HG02588 (cell line): Measurements from ENCODE around the gene DCLK1.

Experiments used
- ATAC-seq: cut with Tn5 transposase; IDR thresholded peaks from one replicate; pipeline ENCODE4 v1.9.1; 2021; ENCODE audit warnings: mild to moderate bottlenecking, moderate library complexity; ENCODE audit not compliant: unreplicated experiment

Gene DCLK1

GRCh38 chr13:35796623-35797022 lies 334.6 kb downstream of the DCLK1 start:
- no peak for ATAC-seq

GRCh38 chr13:35794734-35795389 lies 336.3 kb downstream of the DCLK1 start:
- no peak for ATAC-seq

GRCh38 chr13:35793823-35794222 lies 337.4 kb downstream of the DCLK1 start:
- ATAC-seq = no peak

GRCh38 chr13:35792911-35793310 lies 338.3 kb downstream of the DCLK1 start:
- ATAC-seq = no peak

- ATAC-seq = no peak
Measured at GRCh38 chr13:35792021-35792420, 339.2 kb downstream of the DCLK1 start.

GRCh38 chr13:35791184-35791851 lies 339.9 kb downstream of the DCLK1 start:
- ATAC-seq = no peak

- ATAC-seq = no peak
Measured at GRCh38 chr13:35789335-35790165, 341.6 kb downstream of the DCLK1 start.

GRCh38 chr13:35787937-35788336 lies 343.2 kb downstream of the DCLK1 start:
- ATAC-seq = no peak

GRCh38 chr13:35785576-35786303 lies 345.4 kb downstream of the DCLK1 start:
- ATAC-seq = no peak

- ATAC-seq = no peak
Measured at GRCh38 chr13:35784286-35784951, 346.8 kb downstream of the DCLK1 start.

- no peak for ATAC-seq
Measured at GRCh38 chr13:35782793-35783192, 348.4 kb downstream of the DCLK1 start.

- ATAC-seq = no peak
Measured at GRCh38 chr13:35781036-35782000, 349.9 kb downstream of the DCLK1 start.

GRCh38 chr13:35780613-35781012 lies 350.6 kb downstream of the DCLK1 start:
- no peak for ATAC-seq

- no peak for ATAC-seq
Measured at GRCh38 chr13:35771898-35772297, 359.3 kb downstream of the DCLK1 start.

- ATAC-seq = no peak
Measured at GRCh38 chr13:35770756-35771297, 360.4 kb downstream of the DCLK1 start.

GRCh38 chr13:35769812-35770211 lies 361.4 kb downstream of the DCLK1 start:
- no peak for ATAC-seq

GRCh38 chr13:35768551-35768950 lies 362.6 kb downstream of the DCLK1 start:
- ATAC-seq = no peak

GRCh38 chr13:35768073-35768472 lies 363.1 kb downstream of the DCLK1 start:
- no peak for ATAC-seq
